Measurements from ENCODE around the gene GRAP2. TPM values are rescaled to one million over a fixed set of nuclear protein-coding genes. Genes with fewer than 3 reads are reported as not detected.
A peak's percentile ranks its signal among the peaks of the same experiment; 100 is the strongest.

GRAP2 gene
- total RNA-seq, 4 donors from 2014 or later = 3.8 to 10.5 (median 4.3) TPM

- no peak for TF ChIP-seq POLR2A (IDR thresholded peaks at IDR 0.05)
- no peak for TF ChIP-seq CTCF (IDR thresholded peaks at IDR 0.05)
- TF ChIP-seq EP300 (IDR thresholded peaks at IDR 0.05) = peak in 1 of 2 donors; percentile 86
- WGBS, 2 donors = 29 to 38% methylated on average over 3 of the region's 3 CpGs
- Histone ChIP-seq H3K36me3 (no peaks in the 10 kb centered on the region), H3K27me3 (peaks cover 0 to 13% of the 10 kb centered on the region in 2 donors), H3K4me3 (peak overlapping the region in 2 of 4 donors; percentile 4 to 46), H3K9me3 (no peaks in the 10 kb centered on the region), H3K4me1 (peaks cover 0 to 68% (median 42%) of the 10 kb centered on the region in 4 donors), H3K27ac (peak overlapping the region; percentile 87 to 97 (median 94))
- DNase-seq (ENCODE audit: low spot score in 2 of 2) = no peak
These were observed 95.8 kb downstream of the GRAP2 start for GRCh38 chr22:39996732-39997131.

- H3K27me3 ChIP-seq = peaks cover 0 to 13% of the 10 kb centered on the region in 2 donors
- TF ChIP-seq CTCF (IDR thresholded peaks at IDR 0.05) (no peak), EP300 (IDR thresholded peaks at IDR 0.05) (no peak), POLR2A (IDR thresholded peaks at IDR 0.05) (no peak)
- peak overlapping the region; percentile 87 to 97 (median 94) for H3K27ac ChIP-seq
- no peaks in the 10 kb centered on the region for H3K9me3 ChIP-seq
- no peak for DNase-seq (ENCODE audit: low spot score in 2 of 2)
- H3K4me3 ChIP-seq = no peak overlapping the region
- no peaks in the 10 kb centered on the region for H3K36me3 ChIP-seq
- H3K4me1 ChIP-seq = peaks cover 0 to 75% (median 44%) of the 10 kb centered on the region in 4 donors
- WGBS, 2 donors = 72% methylated on average over 3 of the region's 3 CpGs
These were observed 96.5 kb downstream of the GRAP2 start for GRCh38 chr22:39997421-39997820.

GRCh38 chr22:39997939-39998726 is 97.2 kb downstream of the GRAP2 start:
- H3K9me3 ChIP-seq = no peaks in the 10 kb centered on the region
- DNase-seq (ENCODE audit: low spot score in 2 of 2) = no peak
- peaks cover 0 to 82% (median 44%) of the 10 kb centered on the region in 4 donors for H3K4me1 ChIP-seq
- no peaks in the 10 kb centered on the region for H3K36me3 ChIP-seq
- peaks cover 0 to 13% of the 10 kb centered on the region in 2 donors for H3K27me3 ChIP-seq
- TF ChIP-seq EP300 (IDR thresholded peaks at IDR 0.05) = peak in 1 of 2 donors; percentile 66
- TF ChIP-seq CTCF (IDR thresholded peaks at IDR 0.05) = no peak
- no peak for TF ChIP-seq POLR2A (IDR thresholded peaks at IDR 0.05)
- H3K27ac ChIP-seq = peak overlapping the region; percentile 87 to 97 (median 94)
- H3K4me3 ChIP-seq = no peak overlapping the region
- WGBS, 2 donors = 53 to 60% methylated on average over 11 of the region's 11 CpGs

- Histone ChIP-seq H3K27ac (peak overlapping the region; percentile 87 to 97 (median 94)), H3K9me3 (no peaks in the 10 kb centered on the region), H3K27me3 (peaks cover 0 to 9% of the 10 kb centered on the region in 2 donors), H3K4me1 (peaks cover 0 to 79% (median 41%) of the 10 kb centered on the region in 4 donors), H3K36me3 (no peaks in the 10 kb centered on the region), H3K4me3 (no peak overlapping the region)
- 56 to 62% methylated on average over 16 of the region's 16 CpGs for WGBS, 2 donors
- peak in 1 of 2 donors; percentile 43 for DNase-seq (ENCODE audit: low spot score in 2 of 2)
- TF ChIP-seq EP300 (IDR thresholded peaks at IDR 0.05) (peak in 1 of 2 donors; percentile 30), POLR2A (IDR thresholded peaks at IDR 0.05) (no peak)
These were observed 98.4 kb downstream of the GRAP2 start for GRCh38 chr22:39999144-39999757.

- Histone ChIP-seq H3K4me1 (peaks cover 0 to 72% (median 37%) of the 10 kb centered on the region in 4 donors), H3K27ac (peak overlapping the region; percentile 87 to 97 (median 94)), H3K36me3 (no peaks in the 10 kb centered on the region), H3K4me3 (no peak overlapping the region), H3K27me3 (peaks cover 0 to 8% of the 10 kb centered on the region in 2 donors), H3K9me3 (no peaks in the 10 kb centered on the region)
- WGBS, 2 donors = 90 to 91% methylated on average over 5 of the region's 5 CpGs
- no peak for DNase-seq (ENCODE audit: low spot score in 2 of 2)
- TF ChIP-seq EP300 (IDR thresholded peaks at IDR 0.05) (no peak), POLR2A (IDR thresholded peaks at IDR 0.05) (no peak), CTCF (IDR thresholded peaks at IDR 0.05) (no peak)
These were observed 99.3 kb downstream of the GRAP2 start for GRCh38 chr22:40000171-40000570.
